ENCODE data around the gene PRKCZ. TPM values are rescaled to one million over a fixed set of nuclear protein-coding genes. Genes with fewer than 3 reads are reported as not detected.

PRKCZ gene
- total RNA-seq, 1 donor, result 1.6 TPM

- DNase-seq (ENCODE audit: low read depth), result no peak
- no peak overlapping the region for H3K4me3 ChIP-seq (ENCODE audit: low read depth, low read length)
- TF ChIP-seq, protein P1, sequence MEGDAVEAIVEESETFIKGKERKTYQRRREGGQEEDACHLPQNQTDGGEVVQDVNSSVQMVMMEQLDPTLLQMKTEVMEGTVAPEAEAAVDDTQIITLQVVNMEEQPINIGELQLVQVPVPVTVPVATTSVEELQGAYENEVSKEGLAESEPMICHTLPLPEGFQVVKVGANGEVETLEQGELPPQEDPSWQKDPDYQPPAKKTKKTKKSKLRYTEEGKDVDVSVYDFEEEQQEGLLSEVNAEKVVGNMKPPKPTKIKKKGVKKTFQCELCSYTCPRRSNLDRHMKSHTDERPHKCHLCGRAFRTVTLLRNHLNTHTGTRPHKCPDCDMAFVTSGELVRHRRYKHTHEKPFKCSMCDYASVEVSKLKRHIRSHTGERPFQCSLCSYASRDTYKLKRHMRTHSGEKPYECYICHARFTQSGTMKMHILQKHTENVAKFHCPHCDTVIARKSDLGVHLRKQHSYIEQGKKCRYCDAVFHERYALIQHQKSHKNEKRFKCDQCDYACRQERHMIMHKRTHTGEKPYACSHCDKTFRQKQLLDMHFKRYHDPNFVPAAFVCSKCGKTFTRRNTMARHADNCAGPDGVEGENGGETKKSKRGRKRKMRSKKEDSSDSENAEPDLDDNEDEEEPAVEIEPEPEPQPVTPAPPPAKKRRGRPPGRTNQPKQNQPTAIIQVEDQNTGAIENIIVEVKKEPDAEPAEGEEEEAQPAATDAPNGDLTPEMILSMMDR (IDR thresholded peaks at IDR 0.05; ENCODE audit: insufficient read depth, low read length), result no peak
These were observed 5.8 kb downstream of the PRKCZ start for GRCh38 chr1:2055911-2056575.

DNA sequence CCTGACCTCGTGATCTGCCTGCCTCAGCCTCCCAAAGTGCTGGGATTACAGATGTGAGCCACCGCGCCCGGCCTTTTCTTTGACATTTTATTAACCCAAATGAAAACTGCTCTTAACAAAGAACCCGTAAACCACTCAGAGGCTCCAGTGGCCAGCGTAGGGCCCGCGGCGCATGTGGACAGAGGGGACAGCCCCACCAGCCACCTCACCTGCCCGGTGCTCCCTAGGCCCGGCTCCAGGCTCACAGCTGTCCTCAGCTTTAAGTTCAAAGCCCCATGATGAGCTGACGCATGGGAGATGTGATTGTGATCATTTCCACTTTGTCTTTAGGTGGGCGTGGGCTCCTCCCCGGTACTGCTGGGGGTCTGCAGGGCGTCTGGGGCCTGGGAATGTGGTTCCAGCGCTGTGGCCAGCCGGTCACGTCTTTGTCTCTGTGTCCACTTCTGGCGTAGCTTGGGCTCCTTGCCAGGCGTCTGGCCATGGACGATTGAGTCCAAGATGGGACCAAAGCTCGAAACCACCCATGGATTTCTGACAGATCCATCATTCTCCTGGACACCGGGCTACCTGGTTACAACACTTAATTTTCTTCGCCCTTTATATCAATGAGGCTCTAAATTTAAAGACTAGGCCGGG is 6.9 kb downstream of the PRKCZ start:
- TF ChIP-seq, protein P1 (IDR thresholded peaks at IDR 0.05; ENCODE audit: insufficient read depth, low read length), result no peak
- no peak overlapping the region for H3K4me3 ChIP-seq (ENCODE audit: low read depth, low read length)
- DNase-seq (ENCODE audit: low read depth), result no peak

- H3K4me3 ChIP-seq (ENCODE audit: low read depth, low read length), result no peak overlapping the region
- no peak for DNase-seq (ENCODE audit: low read depth)
- TF ChIP-seq, protein P1 (IDR thresholded peaks at IDR 0.05; ENCODE audit: insufficient read depth, low read length), result no peak
These were observed 9.2 kb downstream of the PRKCZ start for GRCh38 chr1:2059290-2059953.

- no peak overlapping the region for H3K4me3 ChIP-seq (ENCODE audit: low read depth, low read length)
- TF ChIP-seq, protein P1 (IDR thresholded peaks at IDR 0.05; ENCODE audit: insufficient read depth, low read length), result no peak
- DNase-seq (ENCODE audit: low read depth), result no peak
These were observed 9.9 kb downstream of the PRKCZ start for GRCh38 chr1:2060072-2060471.

DNA sequence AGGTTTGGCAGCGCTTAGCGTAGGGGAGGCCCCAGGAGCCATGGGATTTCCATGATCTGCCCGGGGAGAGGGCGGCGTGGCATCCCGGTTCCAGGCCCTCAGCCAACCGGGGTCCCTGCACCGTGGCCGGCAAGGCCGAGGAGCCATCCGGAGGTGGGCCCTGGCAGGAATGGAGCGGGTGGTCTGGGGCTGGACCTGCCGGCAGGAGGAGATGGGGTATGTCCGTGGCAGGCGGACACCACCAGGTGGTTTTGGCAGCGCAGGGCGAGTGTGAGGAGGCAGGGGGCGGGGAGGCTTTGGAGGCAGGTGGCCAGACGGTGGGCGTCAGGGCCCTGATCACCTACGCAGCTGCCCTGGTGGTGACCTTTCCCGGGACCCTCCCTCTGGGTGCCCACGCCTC is 10.3 kb downstream of the PRKCZ start:
- no peak for DNase-seq (ENCODE audit: low read depth)
- no peak overlapping the region for H3K4me3 ChIP-seq (ENCODE audit: low read depth, low read length)
- TF ChIP-seq, protein P1 (IDR thresholded peaks at IDR 0.05; ENCODE audit: insufficient read depth, low read length), result no peak

- no peak overlapping the region for H3K4me3 ChIP-seq (ENCODE audit: low read depth, low read length)
- DNase-seq (ENCODE audit: low read depth), result no peak
- TF ChIP-seq, protein P1 (IDR thresholded peaks at IDR 0.05; ENCODE audit: insufficient read depth, low read length), result no peak
These were observed 11.0 kb downstream of the PRKCZ start for GRCh38 chr1:2061065-2061778.
